Stimulated activated CD8-positive, alpha-beta memory T cell treated with anti-CD3 and anti-CD28 coated beads, Interleukin-7, amount 100 ng/mL, for 24 hours (primary cell): ENCODE data around the gene CSNK1D.
"Not testable (repeated sequence)": the region's sequence is repeated elsewhere in the genome, so short reads cannot be mapped to it uniquely, and the experiment has no call there.

Experiments
- DNase-seq: peaks from one replicate; pipeline ENCODE4 v3.0.0-alpha.2; 2020; ENCODE audit warnings: low read depth

Gene CSNK1D

DNA sequence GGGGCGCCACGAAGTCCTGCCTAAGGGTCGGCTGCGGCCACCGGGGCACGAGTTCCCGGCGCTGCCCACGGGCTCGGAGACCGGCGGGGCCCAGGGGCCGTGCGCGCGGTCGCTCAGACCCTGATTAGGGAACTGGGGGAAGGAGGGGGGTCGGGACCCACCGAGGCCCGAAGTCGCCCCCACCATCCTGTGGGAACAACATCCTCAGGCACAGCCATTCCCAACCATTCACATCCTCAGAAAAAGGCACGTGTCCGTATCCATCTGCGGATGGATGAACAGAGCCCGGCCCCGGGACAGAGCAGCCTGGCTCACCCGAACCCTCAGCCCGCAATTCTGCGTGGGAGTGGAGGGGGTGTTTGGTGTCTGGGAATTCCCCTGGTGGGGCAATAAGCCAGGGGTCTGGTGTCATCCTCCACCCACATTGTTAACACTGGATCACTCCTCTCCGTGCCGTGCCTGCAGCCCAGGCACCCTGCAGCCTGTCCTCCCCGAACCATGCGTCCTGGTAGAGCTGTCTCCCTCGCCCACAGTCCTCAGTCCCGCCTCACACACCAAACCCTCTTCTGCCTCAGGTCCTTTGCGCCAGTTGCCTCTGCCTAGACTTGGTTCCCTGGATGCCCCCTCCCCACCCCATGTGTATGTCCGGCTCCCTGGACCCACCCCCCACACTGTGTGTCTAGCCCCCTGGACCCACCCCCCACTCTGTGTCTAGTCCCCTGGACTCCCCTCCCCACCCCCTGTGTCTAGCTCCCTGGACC is 60.1 kb downstream of the CSNK1D start:
- no peak for DNase-seq

DNA sequence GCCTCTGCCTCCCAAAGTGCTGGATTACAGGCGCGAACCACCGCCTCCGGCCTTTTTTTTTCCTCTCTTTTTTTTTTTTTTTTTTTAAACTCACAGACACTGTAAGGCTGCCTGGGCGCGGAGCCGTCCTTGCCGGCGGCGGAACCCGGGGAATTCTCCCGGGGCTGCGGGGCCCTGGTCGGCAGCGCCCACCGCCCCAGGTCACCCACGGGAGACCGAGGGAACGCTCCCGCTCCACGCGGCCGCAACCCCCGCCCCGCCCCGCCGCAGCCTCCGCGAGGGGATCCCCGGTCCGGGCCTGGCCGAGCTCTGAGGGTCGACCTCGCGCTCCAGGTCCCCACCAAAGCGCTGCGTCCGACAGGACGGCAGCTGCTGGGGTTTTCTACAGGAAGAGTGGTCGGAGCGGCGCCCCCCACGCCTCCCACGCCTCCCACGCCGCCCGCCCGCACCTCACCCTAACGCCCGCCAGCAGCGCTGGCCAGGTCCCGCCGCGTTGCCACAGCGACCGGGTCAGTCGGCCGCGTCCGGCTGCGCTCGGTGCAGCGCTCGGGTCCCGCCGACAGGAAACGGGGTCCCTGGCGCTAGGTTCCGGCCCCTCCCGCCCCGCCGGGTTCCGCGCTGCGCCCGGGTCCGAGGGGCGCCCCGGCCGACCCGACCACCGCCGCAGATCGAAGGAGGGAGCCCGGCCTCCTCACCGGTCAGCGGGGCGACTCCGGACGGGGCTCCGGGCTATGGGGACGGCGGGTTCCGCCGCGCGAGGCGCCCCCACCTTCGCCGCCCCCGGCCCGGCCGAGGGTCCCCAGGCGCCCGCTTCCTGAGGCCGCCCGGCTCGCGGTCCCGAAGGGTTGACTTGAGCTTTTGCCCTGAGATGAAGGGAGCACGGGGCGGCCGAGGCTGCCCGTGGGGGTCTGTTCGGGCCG is 60.9 kb downstream of the CSNK1D start, which contains the start of gene CCDC57:
Gene CCDC57, minus strand, starts transcription at position 512 of the 920 bp plus-strand sequence. CDS start 10,898 bp downstream, outside the sequence.
- peak; percentile 59 for DNase-seq

DNA sequence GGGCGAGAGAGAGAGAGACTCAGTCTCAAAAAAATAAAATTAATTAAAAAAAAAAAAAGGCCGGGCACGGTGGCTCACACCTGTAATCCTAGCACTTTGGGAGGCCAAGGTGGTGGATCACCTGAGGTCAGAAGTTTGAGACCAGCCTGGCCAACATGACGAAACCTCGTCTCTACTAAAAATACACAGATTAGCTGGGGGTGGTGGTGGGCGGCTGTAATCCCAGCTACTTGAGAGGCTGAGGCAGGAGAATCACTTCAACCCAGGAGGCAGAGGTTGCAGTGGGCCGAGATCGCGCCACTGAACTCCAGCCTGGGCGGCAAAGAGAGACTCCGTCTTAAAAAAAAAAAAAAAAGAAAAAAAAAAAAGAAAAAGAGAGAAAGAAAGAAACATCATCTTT is 62.8 kb downstream of the CSNK1D start:
- not testable (repeated sequence) for DNase-seq

DNA sequence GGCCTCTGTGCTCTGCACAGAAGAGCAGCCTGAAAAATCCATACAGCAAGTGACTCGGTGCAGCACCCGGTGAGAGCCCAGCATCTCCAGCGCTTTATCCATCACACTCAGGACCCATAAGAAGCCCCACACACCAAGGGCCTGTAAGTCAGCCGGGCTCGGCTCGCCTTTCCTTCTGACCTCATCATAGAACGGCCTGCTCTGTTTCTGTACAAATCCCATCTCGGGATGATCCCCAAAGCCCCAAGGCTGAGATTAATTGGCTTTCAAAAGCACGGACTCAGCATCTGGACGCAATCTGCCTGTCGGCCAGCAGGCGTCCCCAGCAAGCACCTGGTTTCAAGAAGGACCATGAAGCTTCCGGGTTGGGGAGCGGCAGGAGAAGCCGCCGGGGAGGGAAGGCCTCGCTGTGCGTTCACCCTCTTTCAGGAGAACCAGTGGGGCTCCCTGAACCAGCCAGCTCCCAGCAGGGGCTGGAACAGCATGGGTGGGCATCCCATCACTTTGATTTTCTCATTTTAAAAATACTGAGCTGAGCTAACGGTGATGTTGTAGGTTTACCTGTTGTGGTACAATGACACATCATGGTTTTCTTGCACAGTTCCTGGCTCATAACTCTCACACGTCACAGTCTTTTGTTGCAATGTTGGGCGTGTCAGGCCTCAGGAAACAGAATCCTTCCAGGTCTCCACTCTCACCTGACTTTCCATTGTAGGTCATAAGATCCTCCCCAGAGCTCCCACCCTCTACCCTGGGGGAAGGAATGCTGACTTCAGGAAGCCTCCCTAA is 67.6 kb downstream of the CSNK1D start:
- DNase-seq, result no peak

DNA sequence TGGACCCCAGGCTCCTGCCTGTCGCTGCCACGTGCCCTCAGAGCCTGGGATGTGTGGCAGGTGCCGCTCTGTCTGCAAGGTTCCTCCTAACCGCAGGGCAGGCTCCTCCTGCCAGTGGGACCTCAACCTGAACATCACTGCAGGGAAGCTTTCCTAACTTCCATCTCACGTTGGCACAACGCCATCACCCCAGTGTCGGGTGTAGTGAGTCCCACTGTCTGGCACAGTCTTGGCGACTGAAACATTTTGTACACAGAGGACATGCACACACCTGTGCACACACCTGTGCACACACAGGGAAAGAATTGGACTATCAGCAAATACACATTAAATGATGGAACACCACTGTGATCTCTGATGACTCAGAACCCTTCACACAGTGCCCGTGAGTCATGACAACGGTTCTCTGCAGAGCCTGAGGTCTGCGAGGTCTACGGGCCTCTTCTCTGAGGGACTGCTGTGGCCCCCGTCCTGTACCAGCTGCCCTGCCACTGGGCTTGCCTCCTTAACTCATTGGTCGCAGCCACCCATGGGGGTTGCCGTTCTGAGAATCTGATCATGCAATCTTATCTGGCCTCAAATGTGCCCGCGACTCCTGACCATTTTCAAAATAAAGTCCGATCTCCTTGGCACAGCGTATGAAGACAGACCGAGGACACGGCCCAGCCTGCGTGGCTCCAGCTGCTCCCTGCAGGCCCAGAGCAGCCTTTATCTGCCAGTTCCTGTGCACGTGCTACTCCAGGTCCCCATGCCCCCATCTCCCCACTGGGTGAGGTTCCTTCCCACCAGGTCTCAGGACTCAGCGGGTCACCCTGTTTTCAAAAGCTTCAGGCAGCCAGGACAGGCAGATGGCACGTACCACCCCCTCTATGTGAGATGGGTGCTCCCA is 68.4 kb downstream of the CSNK1D start:
- DNase-seq, result no peak

DNA sequence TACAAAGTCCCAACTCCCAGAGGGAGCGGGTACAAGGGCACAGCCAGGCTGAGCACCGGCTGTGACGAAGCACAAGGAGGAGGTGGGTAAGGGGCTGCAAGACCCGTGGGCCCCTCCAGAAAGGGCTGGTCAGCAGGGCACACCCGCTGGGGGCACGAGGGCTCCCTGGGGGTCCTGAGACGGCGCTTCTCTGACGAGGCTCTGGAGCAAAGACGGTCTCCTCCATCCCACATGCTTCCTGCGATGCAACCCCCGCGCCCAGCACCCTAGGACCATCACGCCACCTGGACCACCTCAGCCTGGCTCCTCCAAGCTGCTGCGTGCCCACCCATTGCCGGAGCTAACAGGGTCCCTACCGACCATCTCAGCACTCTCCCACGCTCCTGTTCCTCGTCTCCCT is 69.6 kb downstream of the CSNK1D start:
- no peak for DNase-seq

DNA sequence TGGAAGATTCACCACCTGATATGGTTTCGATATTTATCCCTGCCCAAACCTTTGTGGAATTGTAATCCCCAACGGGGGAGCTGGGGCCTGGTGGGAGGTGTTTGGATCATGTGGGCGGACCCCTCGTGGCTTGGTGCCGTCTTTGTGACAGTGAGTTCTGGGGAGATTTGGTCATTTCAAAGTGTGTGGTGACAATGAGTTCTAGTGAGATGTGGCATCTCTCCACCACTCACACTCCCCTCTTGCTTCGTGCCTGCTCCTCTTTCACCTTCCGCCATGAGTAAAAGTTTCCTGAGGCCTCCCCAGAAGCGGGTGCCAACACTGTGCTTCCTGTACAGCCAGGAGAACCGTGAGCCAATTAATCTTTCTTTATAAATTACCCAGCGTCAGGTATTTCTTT is 70.5 kb downstream of the CSNK1D start:
- DNase-seq, result no peak

DNA sequence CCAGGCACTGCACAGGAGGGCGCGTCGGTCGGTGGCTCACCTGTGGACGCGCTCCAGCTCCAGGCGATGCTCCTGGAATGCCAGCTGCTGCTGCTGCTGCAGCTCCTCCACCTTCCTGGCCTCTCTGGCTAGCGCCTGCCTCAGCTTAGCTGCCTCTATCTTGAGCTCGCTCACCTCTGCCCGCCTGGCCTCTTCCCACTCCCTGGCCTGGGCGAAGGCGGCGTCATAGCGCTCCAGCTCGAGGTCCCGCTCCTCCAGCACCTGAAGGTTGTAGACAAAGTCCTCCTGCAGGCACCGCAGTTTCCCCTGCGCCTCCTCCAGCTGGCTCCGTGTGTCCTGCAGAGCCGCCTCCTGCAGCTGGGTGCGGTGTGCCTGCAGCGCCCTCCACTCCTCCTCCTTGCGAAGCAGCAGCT is 72.0 kb downstream of the CSNK1D start:
- DNase-seq, result no peak

DNA sequence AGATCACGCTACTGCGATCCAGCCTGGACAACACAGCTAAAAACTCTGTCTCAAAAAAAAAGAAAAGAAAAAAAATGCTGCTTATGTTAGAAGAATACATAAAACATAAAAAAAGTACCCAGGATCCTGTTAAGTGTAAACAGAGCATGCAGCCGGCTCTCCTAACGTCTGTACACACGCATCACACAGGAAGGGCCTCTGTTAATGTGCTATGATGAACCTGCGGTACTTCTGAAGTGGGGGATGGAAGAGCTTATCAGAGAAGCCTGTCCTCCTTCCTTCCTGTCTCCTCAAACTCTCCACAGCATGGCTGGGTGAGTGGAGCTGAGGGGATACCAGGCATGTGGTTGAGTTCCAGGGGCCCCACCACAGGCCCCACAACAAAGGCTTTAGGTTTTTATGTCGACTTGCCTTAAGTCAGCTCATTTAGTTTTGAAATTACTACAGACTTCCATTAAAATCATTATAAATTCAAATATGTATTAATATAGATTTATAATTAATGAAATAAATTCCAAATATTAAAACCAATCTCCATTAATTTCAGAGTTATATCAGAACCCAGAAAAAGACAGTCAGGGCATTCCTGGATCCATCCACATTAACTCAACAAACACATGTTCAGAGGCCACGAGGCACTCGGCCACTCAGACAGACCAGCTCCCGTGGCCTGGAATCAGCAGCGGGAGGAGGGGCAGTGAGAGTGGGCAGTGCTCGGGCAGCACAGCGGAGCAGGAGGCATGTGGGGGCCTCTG is 72.6 kb downstream of the CSNK1D start:
- no peak for DNase-seq

DNA sequence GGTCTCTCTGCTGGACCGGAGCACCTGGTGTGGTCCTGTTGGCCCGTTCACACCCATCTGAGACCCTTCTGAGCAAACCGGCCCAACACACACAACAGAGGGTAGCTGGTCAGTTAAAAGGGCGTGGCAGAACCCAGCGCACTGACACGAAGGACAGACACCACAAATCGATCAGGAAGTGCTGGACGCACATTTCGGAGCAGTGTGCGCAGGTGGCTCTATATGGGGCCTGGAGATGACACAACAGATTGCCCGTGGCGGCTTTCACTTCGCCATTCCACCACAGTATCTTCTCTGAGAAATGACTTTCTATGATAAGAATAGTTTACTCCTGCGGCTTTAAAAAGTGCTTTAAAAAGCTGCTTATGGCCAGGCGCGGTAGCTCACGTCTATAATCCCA is 73.4 kb downstream of the CSNK1D start:
- DNase-seq, result no peak

DNA sequence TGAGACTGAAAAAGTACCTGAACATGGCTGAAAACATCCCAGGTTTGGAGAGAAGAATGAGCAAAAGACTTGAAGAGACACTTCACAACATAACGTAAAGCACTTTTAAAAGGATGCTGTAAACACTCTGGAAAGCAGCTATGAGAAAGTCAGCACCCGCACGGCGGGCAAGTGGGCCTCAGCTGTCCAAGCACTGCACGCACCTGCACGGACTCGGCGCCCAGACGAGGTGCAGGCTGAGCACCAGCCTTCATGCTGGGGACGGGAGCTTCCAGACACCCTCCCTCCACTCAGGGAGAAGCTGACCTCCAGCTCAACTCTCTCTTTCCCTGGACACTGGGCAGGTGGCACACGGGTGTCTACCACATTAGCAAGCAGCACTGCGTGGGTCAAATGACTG is 74.0 kb downstream of the CSNK1D start:
- no peak for DNase-seq

DNA sequence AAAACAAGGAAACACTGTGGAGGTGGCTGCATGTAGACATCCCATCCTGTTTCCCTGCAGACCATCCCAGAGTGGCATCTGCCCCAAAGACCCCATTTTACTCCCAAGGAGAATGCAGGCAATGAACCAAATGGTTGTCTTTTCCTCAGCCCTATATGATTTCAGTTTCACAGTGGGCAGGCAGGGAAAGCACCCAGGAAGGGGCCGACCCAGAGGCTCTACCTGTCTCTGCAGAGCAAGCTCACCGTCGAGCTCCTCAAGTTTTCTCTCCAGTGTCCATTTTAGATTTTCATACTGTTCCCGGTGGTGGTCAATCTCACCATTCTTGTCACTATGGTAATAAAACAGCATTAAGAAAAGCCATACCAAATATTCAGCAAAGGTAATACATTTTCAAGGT is 75.4 kb downstream of the CSNK1D start:
- no peak for DNase-seq

DNA sequence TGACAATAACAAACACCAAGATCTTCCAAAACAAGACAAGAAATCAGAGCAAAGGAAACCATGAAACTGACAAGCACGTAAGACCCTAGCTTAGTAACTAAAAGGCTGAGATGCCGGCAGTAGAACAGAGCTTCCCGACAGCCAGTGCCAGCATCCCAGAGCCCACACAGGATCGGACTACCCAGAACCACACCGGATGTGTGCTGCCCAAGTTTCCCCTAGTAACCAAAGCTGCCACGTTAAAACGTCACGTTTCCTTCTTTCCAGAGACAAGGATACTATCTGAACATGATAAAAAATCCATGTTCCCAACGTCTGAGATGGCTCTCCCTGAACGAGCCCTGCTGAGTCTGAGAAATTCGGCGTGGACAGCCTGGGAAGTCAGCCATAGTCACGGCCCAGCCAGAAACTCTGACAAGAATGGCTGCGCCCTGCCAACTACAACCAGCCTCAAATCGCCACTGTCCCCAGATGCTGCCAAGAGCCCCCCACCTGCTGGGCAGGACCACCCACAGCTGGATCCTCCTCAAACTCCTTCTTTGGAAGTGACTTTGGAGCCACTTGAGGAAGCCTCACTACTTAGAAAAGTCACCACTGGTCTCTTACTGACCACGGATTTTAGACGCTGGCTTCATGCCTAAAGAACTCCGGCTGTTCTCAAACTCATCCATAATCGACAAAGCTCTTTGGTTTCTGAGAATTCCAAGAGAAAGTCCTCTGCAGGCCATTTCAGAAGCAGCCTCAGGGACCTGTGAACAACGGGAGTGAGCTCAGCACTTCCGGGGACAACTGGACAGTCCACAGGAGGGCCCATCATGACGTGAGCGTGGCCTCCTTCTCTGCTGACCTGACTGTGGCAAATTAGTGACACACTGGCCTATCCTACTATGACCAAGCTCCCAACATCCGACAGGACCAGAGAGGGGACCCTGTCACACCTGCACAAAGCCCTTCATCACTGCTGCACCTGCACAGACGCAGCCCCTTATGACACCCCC is 77.5 kb downstream of the CSNK1D start:
- no peak for DNase-seq

DNA sequence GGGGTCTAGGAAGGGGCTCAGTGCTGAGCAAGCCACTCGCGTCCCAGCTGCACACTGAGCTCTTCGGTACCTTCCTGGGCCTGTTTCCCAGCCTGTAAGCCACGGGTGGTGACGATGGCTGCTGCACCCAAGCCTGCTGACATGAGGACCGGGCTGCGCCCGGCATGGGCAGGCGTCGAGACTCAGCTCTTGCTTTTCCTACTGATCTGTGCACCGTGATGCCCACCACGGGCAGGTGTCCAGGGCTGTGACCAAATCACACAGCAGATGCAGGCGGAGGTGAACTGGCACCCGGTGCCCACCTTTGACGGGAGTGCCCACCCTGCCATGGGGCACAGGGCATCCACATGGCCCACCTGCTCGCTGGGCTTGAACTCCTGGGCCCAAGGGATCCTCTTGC is 78.7 kb downstream of the CSNK1D start:
- no peak for DNase-seq

DNA sequence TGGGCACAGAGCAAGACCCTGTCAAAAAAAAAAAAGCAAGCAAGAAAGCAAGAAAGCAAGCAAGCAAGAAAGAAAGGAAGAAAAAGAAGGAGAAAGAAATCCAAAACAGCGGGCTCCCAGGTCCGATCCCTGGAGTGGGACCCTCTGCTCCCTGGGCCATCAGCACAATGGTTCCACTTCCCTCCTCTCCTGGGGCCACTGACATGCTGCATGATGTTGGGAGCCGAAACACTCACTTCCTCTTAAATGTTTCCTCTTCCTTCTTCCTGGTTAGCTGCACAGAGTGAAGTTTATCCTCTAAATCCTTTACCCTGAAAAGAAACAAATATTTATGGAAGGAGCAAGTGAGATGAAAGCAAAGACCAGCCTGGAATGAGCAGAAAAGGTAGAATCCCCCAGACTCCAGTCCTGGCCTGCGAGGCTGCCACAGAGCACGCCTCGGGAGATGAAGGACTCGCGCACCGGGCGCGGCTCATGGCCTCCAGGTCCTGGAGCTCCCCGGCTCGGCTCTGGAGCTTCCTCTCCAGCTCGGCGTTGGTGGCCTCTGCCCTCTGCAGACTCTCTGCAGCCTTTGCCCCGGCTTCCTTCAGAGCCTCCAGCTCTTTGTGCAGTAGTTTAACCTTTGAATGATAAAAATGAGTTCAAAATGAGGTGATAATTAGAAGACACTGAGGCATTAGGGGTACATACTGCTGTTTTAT is 79.8 kb downstream of the CSNK1D start:
- no peak for DNase-seq

DNA sequence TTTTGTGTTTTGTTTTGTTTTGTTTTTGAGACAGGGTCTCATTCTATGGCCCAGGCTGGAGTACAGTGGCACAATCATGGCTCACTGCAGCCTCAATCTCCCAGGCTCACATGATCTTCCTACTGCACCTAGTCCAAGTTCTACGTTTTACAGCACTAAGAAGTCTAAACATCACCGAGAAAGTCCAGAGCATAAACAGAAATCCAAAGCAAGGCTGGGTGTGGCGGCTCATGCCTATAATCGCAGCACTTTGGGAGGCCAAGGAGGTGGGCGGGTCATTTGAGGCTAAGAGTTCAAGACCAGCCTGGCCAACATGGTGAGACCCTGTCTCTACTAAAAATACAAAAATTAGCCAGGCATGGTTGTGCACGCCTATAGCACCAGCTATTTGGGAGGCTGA is 80.5 kb downstream of the CSNK1D start:
- DNase-seq, result not testable (repeated sequence)
